HG03064 (cell line): ENCODE results near the gene ADAD2.

Source experiments
- ATAC-seq: cut with Tn5 transposase; IDR thresholded peaks from one replicate; pipeline ENCODE4 v1.9.1; 2021; ENCODE audit warnings: low read depth; ENCODE audit not compliant: unreplicated experiment

ADAD2 gene

GRCh38 chr16:84190731-84191388 is at the start of gene ADAD2:
Gene ADAD2, plus strand, starts transcription at chr16:84191157. Its CDS starts 74 bp downstream, at chr16:84191231.
- ATAC-seq: no peak

GRCh38 chr16:84143081-84143480 is 47.9 kb upstream of the ADAD2 start:
- no peak for ATAC-seq

- ATAC-seq: no peak
These were observed 47.2 kb upstream of the ADAD2 start for GRCh38 chr16:84143784-84144199.

- ATAC-seq: peak; percentile 16
These were observed 46.6 kb upstream of the ADAD2 start for GRCh38 chr16:84144209-84144858.

GRCh38 chr16:84144859-84145639 is 45.9 kb upstream of the ADAD2 start, which contains the start of the genes DNAAF1 and HSDL1:
Gene DNAAF1, plus strand, starts transcription at chr16:84145308. Its CDS starts 133 bp downstream, at chr16:84145441.
Gene HSDL1, minus strand, starts transcription at chr16:84145177. Its CDS starts 13,856 bp downstream, at chr16:84131321.
- peak; percentile 82 for ATAC-seq

- no peak for ATAC-seq
These were observed 40.0 kb upstream of the ADAD2 start for GRCh38 chr16:84150926-84151325.

GRCh38 chr16:84153660-84154214 is 37.2 kb upstream of the ADAD2 start:
- no peak for ATAC-seq

- ATAC-seq: no peak
These were observed 35.7 kb upstream of the ADAD2 start for GRCh38 chr16:84155226-84155625.

GRCh38 chr16:84155771-84156170 is 35.2 kb upstream of the ADAD2 start:
- no peak for ATAC-seq

- no peak for ATAC-seq
These were observed 34.6 kb upstream of the ADAD2 start for GRCh38 chr16:84156342-84156784.

- ATAC-seq: no peak
These were observed 31.9 kb upstream of the ADAD2 start for GRCh38 chr16:84159007-84159406.

GRCh38 chr16:84159800-84160199 is 31.2 kb upstream of the ADAD2 start:
- ATAC-seq: no peak

- ATAC-seq: no peak
These were observed 29.9 kb upstream of the ADAD2 start for GRCh38 chr16:84161037-84161436.

- ATAC-seq: no peak
These were observed 29.2 kb upstream of the ADAD2 start for GRCh38 chr16:84161801-84162200.

GRCh38 chr16:84165746-84166145 is 25.2 kb upstream of the ADAD2 start:
- ATAC-seq: no peak

- no peak for ATAC-seq
These were observed 23.9 kb upstream of the ADAD2 start for GRCh38 chr16:84166796-84167695.

GRCh38 chr16:84169765-84170310 is 21.1 kb upstream of the ADAD2 start:
- no peak for ATAC-seq

- no peak for ATAC-seq
These were observed 16.6 kb upstream of the ADAD2 start for GRCh38 chr16:84174396-84174795.

GRCh38 chr16:84175350-84176081 is 15.4 kb upstream of the ADAD2 start:
- no peak for ATAC-seq
